ENCODE results near the gene HMGCS1.
"Not testable (repeated sequence)": the region's sequence is repeated elsewhere in the genome, so short reads cannot be mapped to it uniquely, and the experiment has no call there.

Gene HMGCS1

GRCh38 chr5:43273552-43273951 is 39.7 kb downstream of the HMGCS1 start:
- no peak for DNase-seq

DNA sequence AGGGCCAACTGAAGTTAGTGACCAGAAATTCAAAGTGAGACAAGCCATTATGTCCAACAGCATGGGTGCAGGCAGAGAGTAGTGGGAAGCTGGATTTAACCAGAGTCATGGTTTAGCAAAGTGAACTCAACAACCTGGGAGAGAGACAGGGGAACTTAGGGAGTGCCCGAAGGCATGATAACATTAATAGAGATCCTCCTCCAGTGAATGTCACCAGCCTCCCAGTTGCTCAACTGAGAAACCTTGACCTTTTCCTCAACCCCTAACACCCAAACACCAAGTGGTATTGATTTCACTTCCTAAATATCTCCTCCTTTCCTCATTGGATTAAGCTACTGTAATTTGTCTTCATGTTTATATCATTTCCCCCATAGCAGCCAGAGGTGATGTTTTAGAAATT is 42.6 kb downstream of the HMGCS1 start:
- DNase-seq: no peak

- no peak for DNase-seq
These were observed 44.9 kb downstream of the HMGCS1 start for GRCh38 chr5:43268188-43268820.

GRCh38 chr5:43262269-43262668 is 50.9 kb downstream of the HMGCS1 start:
- DNase-seq: not testable (repeated sequence)

- DNase-seq: no peak
These were observed 55.1 kb downstream of the HMGCS1 start for GRCh38 chr5:43258116-43258515.

GRCh38 chr5:43256261-43256966 is 56.8 kb downstream of the HMGCS1 start:
- no peak for DNase-seq

GRCh38 chr5:43255704-43256103 is 57.5 kb downstream of the HMGCS1 start:
- no peak for DNase-seq

GRCh38 chr5:43251754-43252153 is 61.5 kb downstream of the HMGCS1 start:
- no peak for DNase-seq

DNA sequence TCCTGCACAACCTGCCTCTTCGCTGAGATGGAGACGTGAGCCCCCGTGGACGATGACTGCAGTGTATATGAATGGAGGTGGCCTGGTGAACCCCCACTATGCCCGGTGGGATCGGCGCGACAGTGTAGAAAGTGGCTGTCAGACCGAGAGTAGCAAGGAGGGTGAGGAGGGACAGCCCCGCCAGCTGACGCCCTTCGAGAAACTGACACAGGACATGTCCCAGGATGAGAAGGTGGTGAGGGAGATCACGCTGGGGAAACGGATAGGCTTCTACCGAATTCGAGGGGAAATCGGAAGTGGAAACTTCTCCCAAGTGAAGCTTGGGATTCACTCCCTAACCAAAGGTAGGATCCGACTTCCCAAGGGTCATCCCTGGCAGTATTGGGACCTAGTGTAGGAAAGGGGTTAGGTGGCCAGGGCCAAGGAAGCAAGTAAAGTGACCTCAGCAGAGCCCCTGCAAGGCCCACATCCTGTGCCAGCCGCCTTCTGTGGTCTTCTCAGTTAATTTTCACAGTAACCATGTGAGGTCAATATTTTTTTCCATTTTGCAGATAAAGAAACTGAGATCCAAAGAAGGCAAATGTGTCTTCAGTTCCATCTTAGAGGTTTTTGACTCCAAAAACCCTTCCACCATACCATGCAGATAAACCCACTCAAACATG is 67.4 kb downstream of the HMGCS1 start:
- DNase-seq: no peak

DNA sequence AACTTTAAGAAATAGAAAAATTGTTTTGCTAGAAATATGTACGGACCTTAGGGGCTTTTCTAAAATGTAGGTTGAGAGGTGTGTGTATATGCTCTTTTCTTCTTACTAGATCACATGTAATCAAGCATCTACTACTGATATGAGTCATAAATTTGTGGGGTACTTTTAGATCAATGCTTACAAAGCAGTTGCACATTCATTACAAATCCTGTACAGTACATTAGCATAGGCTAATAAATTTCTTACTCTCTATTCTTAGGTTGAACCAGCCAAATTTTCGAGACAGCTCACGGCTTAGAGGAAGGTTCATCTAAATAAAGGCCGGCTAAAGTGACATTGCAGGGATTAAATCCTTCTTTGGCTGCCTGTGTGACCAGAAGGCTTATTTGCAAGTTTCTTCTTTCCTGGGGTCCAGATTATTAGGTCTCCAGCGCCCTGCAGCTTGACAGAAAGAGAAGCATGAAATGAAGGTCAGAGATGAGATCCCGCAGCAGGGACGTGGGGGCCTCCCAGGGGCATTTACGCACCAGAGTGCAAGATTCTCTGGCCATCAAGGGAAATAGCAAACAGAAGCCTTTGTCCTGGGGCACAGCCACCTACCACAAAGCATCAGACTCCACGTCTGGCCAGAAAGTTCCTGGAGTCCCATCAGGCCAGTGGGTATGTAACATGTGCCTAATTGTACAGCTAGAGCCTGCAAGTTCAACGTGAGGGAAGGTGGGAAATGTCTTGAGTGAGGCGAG is 68.2 kb downstream of the HMGCS1 start:
- no peak for DNase-seq

DNA sequence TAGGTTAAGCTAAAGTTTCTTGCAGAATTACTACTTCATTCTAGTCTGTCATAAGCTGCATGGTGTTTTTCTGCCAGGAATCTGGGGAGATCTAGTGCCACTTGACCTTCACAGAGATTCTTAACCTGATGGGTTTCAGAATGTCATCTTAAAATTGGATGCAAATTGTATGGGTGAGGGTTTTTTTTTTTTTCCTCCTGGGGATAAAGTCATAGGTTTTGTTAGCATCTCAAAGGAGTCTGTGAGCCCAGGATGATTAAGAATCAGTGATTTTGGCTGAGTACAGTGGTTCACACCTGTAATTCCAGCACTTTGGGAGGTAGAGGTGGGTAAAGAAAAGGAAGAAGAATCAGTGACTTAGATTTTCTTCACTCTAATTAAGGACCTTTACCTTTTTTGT is 69.9 kb downstream of the HMGCS1 start:
- no peak for DNase-seq

DNA sequence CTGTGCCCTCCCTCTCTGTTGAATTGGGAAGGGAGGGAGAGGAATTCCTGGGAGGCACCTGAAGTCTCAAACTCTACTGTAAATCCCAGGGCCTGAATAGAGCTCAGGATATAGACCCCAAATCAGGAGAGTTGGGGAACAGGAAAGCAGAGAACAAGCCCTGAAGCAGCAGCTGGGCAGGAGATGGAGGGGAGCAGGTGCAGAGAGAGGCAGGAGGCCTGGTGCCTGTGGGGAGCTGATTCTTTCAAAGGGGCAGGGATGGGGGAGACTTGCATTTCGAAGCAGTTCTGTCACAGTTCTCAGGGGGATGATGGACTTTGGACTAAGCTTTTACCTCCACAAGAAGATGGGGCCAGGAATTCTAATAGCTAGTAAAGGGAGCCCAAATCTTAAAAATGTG is 71.0 kb downstream of the HMGCS1 start:
- no peak for DNase-seq

All from C1 segment of cervical spinal cord (tissue), 14 donors.